H1 (cell line): ENCODE results near the gene NUP205. TPM values are rescaled to one million over a fixed set of nuclear protein-coding genes. Genes with fewer than 3 reads are reported as not detected.

Experiments
- polyA plus RNA-seq, 7 experiments: library from polyadenylated mRNA; depleted of rRNA in 3 of 7; stranded (reverse) in 5 of 7; unstranded in 2 of 7; fragments of >200 nt in 5 of 7; fragments of 200-250 nt in 2 of 7; gene quantifications; 1 replicate in 5 of 7; 2 replicates in 1 of 7; 4 replicates in 1 of 7; pipeline versions ENCODE4 v1.2.1 to v1.2.3, GENCODE V29; 2011 to 2013; ENCODE audit warnings: missing spikeins in 2 of 7, mixed read lengths in 2 of 7
- total RNA-seq: library from RNA; stranded (reverse); fragmentation: NEBNext Ultra II Directional; extraction: Animal tissue kit (Norgen Biotek cat#: 25700); gene quantifications from 2 replicates; pipeline ENCODE4 v1.2.1, GENCODE V29; 2021
- TF ChIP-seq, protein P1 (sequence below): fragments of 300-600 bp; sonication (generic); IDR thresholded peaks from 2 replicates; pipeline ENCODE4 v1.7.1; 2012; ENCODE audit warnings: low read length, moderate library complexity, mild to moderate bottlenecking, inconsistent platforms; ENCODE audit not compliant: insufficient replicate concordance

The NUP205 gene
- total and polyA plus RNA-seq, 2 of the 8 experiments (the other 6 are each of a cell fraction or from before 2014, with no cell fraction given): 148 to 216 TPM

DNA sequence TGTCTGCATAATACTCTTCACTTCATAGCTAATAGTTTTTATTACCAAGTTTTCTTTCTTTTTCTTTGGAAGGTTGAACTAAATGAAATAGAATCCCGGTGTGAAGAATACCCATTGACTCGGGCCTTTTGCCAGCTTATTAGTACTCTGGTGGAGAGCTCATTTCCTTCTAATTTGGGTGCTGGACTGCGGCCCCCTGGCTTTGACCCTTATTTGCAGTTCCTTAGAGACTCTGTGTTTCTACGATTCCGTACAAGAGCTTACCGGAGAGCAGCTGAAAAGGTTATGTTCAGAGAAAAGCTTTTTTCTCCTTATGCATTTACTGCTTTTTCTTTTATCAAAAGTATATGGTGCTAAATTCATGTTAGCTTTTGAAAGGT is 40.2 kb downstream of the NUP205 start (continued):
- TF ChIP-seq, protein P1, sequence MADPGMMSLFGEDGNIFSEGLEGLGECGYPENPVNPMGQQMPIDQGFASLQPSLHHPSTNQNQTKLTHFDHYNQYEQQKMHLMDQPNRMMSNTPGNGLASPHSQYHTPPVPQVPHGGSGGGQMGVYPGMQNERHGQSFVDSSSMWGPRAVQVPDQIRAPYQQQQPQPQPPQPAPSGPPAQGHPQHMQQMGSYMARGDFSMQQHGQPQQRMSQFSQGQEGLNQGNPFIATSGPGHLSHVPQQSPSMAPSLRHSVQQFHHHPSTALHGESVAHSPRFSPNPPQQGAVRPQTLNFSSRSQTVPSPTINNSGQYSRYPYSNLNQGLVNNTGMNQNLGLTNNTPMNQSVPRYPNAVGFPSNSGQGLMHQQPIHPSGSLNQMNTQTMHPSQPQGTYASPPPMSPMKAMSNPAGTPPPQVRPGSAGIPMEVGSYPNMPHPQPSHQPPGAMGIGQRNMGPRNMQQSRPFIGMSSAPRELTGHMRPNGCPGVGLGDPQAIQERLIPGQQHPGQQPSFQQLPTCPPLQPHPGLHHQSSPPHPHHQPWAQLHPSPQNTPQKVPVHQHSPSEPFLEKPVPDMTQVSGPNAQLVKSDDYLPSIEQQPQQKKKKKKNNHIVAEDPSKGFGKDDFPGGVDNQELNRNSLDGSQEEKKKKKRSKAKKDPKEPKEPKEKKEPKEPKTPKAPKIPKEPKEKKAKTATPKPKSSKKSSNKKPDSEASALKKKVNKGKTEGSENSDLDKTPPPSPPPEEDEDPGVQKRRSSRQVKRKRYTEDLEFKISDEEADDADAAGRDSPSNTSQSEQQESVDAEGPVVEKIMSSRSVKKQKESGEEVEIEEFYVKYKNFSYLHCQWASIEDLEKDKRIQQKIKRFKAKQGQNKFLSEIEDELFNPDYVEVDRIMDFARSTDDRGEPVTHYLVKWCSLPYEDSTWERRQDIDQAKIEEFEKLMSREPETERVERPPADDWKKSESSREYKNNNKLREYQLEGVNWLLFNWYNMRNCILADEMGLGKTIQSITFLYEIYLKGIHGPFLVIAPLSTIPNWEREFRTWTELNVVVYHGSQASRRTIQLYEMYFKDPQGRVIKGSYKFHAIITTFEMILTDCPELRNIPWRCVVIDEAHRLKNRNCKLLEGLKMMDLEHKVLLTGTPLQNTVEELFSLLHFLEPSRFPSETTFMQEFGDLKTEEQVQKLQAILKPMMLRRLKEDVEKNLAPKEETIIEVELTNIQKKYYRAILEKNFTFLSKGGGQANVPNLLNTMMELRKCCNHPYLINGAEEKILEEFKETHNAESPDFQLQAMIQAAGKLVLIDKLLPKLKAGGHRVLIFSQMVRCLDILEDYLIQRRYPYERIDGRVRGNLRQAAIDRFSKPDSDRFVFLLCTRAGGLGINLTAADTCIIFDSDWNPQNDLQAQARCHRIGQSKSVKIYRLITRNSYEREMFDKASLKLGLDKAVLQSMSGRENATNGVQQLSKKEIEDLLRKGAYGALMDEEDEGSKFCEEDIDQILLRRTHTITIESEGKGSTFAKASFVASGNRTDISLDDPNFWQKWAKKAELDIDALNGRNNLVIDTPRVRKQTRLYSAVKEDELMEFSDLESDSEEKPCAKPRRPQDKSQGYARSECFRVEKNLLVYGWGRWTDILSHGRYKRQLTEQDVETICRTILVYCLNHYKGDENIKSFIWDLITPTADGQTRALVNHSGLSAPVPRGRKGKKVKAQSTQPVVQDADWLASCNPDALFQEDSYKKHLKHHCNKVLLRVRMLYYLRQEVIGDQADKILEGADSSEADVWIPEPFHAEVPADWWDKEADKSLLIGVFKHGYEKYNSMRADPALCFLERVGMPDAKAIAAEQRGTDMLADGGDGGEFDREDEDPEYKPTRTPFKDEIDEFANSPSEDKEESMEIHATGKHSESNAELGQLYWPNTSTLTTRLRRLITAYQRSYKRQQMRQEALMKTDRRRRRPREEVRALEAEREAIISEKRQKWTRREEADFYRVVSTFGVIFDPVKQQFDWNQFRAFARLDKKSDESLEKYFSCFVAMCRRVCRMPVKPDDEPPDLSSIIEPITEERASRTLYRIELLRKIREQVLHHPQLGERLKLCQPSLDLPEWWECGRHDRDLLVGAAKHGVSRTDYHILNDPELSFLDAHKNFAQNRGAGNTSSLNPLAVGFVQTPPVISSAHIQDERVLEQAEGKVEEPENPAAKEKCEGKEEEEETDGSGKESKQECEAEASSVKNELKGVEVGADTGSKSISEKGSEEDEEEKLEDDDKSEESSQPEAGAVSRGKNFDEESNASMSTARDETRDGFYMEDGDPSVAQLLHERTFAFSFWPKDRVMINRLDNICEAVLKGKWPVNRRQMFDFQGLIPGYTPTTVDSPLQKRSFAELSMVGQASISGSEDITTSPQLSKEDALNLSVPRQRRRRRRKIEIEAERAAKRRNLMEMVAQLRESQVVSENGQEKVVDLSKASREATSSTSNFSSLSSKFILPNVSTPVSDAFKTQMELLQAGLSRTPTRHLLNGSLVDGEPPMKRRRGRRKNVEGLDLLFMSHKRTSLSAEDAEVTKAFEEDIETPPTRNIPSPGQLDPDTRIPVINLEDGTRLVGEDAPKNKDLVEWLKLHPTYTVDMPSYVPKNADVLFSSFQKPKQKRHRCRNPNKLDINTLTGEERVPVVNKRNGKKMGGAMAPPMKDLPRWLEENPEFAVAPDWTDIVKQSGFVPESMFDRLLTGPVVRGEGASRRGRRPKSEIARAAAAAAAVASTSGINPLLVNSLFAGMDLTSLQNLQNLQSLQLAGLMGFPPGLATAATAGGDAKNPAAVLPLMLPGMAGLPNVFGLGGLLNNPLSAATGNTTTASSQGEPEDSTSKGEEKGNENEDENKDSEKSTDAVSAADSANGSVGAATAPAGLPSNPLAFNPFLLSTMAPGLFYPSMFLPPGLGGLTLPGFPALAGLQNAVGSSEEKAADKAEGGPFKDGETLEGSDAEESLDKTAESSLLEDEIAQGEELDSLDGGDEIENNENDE: no peak
